Large intestine (tissue), 3 donors: ENCODE measurements around the gene NUP188. TPM values are rescaled to one million over a fixed set of nuclear protein-coding genes. Genes with fewer than 3 reads are reported as not detected.
A peak's percentile ranks its signal among the peaks of the same experiment; 100 is the strongest.

Experiments used
- DNase-seq, 2 donors: peaks; one replicate each; pipeline versions ENCODE4 v3.0.0 to v3.0.0-alpha.2; 2013
- H3K27ac ChIP-seq: one replicate; pipeline ENCODE4 v1.5.1; 2013; ENCODE audit warnings: low read length
- H3K27me3 ChIP-seq: 2 replicates; pipeline ENCODE4 v1.6.1; 2013; ENCODE audit warnings: low read length; ENCODE audit not compliant: control insufficient read depth, insufficient read depth
- H3K36me3 ChIP-seq: 2 replicates; pipeline ENCODE4 v1.6.1; 2013; ENCODE audit warnings: low read length; ENCODE audit not compliant: control insufficient read depth, insufficient read depth
- H3K4me1 ChIP-seq: one replicate; pipeline ENCODE4 v1.6.1; 2013; ENCODE audit warnings: low read length; ENCODE audit not compliant: control insufficient read depth, insufficient read depth
- H3K4me3 ChIP-seq: one replicate; pipeline ENCODE4 v1.5.1; 2013; ENCODE audit warnings: low read length
- H3K9me3 ChIP-seq: one replicate; pipeline ENCODE4 v1.6.1; 2013; ENCODE audit warnings: mild to moderate bottlenecking, low read depth, low read length, moderate library complexity; ENCODE audit not compliant: control insufficient read depth
- WGBS: methylation state at CpG from one replicate; pipeline ENCODE4 v1.1.5; 2013; ENCODE audit warnings: low lambda C conversion rate; ENCODE audit not compliant: insufficient coverage; 5-methylcytosine and 5-hydroxymethylcytosine counted together
- polyA plus RNA-seq: library from polyadenylated mRNA; unstranded; fragments of 120-200 nt; gene quantifications from one replicate; pipeline ENCODE4 v1.2.1, GENCODE V29; 2013

The NUP188 gene
- polyA plus RNA-seq, 1 donor = 35.3 TPM

GRCh38 chr9:128903079-128903461, 44.4 kb upstream of the NUP188 start:
- peak overlapping the region; percentile 41 for H3K27ac ChIP-seq
- no CpG with 5 or more reads among the region's 2 CpGs for WGBS
- no peak overlapping the region for H3K4me3 ChIP-seq
- H3K9me3 ChIP-seq = no peaks in the 10 kb centered on the region
- H3K27me3 ChIP-seq = no peaks in the 10 kb centered on the region
- peaks cover 29% of the 10 kb centered on the region for H3K36me3 ChIP-seq
- H3K4me1 ChIP-seq = peaks cover 10% of the 10 kb centered on the region
- DNase-seq = no peak

- DNase-seq = no peak
- peaks cover 10% of the 10 kb centered on the region for H3K4me1 ChIP-seq
- no peak overlapping the region for H3K27ac ChIP-seq
- no peaks in the 10 kb centered on the region for H3K27me3 ChIP-seq
- no peaks in the 10 kb centered on the region for H3K9me3 ChIP-seq
- WGBS = no CpG with 5 or more reads among the region's 10 CpGs
- H3K4me3 ChIP-seq = no peak overlapping the region
- peaks cover 31% of the 10 kb centered on the region for H3K36me3 ChIP-seq
These were observed 43.5 kb upstream of the NUP188 start for GRCh38 chr9:128903871-128904620.

GRCh38 chr9:128905964-128906363, 41.5 kb upstream of the NUP188 start:
- Histone ChIP-seq H3K36me3 (peaks cover 43% of the 10 kb centered on the region), H3K9me3 (no peaks in the 10 kb centered on the region), H3K4me3 (no peak overlapping the region), H3K27ac (no peak overlapping the region), H3K4me1 (peaks cover 10% of the 10 kb centered on the region), H3K27me3 (no peaks in the 10 kb centered on the region)
- no peak for DNase-seq
- WGBS = no CpG with 5 or more reads among the region's 7 CpGs

GRCh38 chr9:128906741-128907140, 40.8 kb upstream of the NUP188 start:
- no peak for DNase-seq
- Histone ChIP-seq H3K4me3 (no peak overlapping the region), H3K4me1 (peaks cover 9% of the 10 kb centered on the region), H3K27me3 (no peaks in the 10 kb centered on the region), H3K9me3 (no peaks in the 10 kb centered on the region), H3K27ac (no peak overlapping the region), H3K36me3 (peaks cover 47% of the 10 kb centered on the region)
- no CpG with 5 or more reads among the region's 2 CpGs for WGBS

GRCh38 chr9:128908372-128908771, 39.1 kb upstream of the NUP188 start:
- no peak overlapping the region for H3K27ac ChIP-seq
- peaks cover 2% of the 10 kb centered on the region for H3K4me1 ChIP-seq
- no CpG with 5 or more reads among the region's 24 CpGs for WGBS
- H3K36me3 ChIP-seq = peaks cover 50% of the 10 kb centered on the region
- no peaks in the 10 kb centered on the region for H3K9me3 ChIP-seq
- H3K4me3 ChIP-seq = no peak overlapping the region
- no peaks in the 10 kb centered on the region for H3K27me3 ChIP-seq
- DNase-seq = no peak

GRCh38 chr9:128909859-128910258, 37.6 kb upstream of the NUP188 start:
- H3K4me1 ChIP-seq = peaks cover 2% of the 10 kb centered on the region
- no peak overlapping the region for H3K4me3 ChIP-seq
- no peak overlapping the region for H3K27ac ChIP-seq
- no peaks in the 10 kb centered on the region for H3K9me3 ChIP-seq
- DNase-seq = no peak
- H3K36me3 ChIP-seq = peaks cover 57% of the 10 kb centered on the region
- no peaks in the 10 kb centered on the region for H3K27me3 ChIP-seq
- no CpG with 5 or more reads among the region's 4 CpGs for WGBS

GRCh38 chr9:128910906-128911305, 36.6 kb upstream of the NUP188 start:
- no peaks in the 10 kb centered on the region for H3K9me3 ChIP-seq
- H3K4me1 ChIP-seq = peaks cover 2% of the 10 kb centered on the region
- WGBS = no CpG with 5 or more reads among the region's 6 CpGs
- H3K27me3 ChIP-seq = no peaks in the 10 kb centered on the region
- H3K4me3 ChIP-seq = no peak overlapping the region
- H3K27ac ChIP-seq = no peak overlapping the region
- peaks cover 63% of the 10 kb centered on the region for H3K36me3 ChIP-seq
- no peak for DNase-seq

GRCh38 chr9:128911529-128912035, 35.9 kb upstream of the NUP188 start:
- Histone ChIP-seq H3K27me3 (no peaks in the 10 kb centered on the region), H3K4me3 (no peak overlapping the region), H3K9me3 (peaks cover under 1% of the 10 kb centered on the region), H3K27ac (peak overlapping the region; percentile 4), H3K4me1 (peaks cover 2% of the 10 kb centered on the region), H3K36me3 (peaks cover 70% of the 10 kb centered on the region)
- WGBS = no CpG with 5 or more reads among the region's 8 CpGs
- peak in 1 of 2 donors; percentile 32 for DNase-seq

GRCh38 chr9:128912270-128912853, 35.1 kb upstream of the NUP188 start:
- peaks cover 73% of the 10 kb centered on the region for H3K36me3 ChIP-seq
- H3K4me3 ChIP-seq = no peak overlapping the region
- H3K4me1 ChIP-seq = peaks cover 2% of the 10 kb centered on the region
- 50% methylated on average over 1 of the region's 15 CpGs for WGBS
- no peak for DNase-seq
- H3K9me3 ChIP-seq = peaks cover 3% of the 10 kb centered on the region
- no peaks in the 10 kb centered on the region for H3K27me3 ChIP-seq
- peak overlapping the region; percentile 4 for H3K27ac ChIP-seq

GRCh38 chr9:128913048-128913900, 34.2 kb upstream of the NUP188 start:
- no peaks in the 10 kb centered on the region for H3K27me3 ChIP-seq
- peaks cover 68% of the 10 kb centered on the region for H3K36me3 ChIP-seq
- WGBS = no CpG with 5 or more reads among the region's 15 CpGs
- peaks cover 2% of the 10 kb centered on the region for H3K4me1 ChIP-seq
- no peak overlapping the region for H3K4me3 ChIP-seq
- H3K27ac ChIP-seq = no peak overlapping the region
- peaks cover 3% of the 10 kb centered on the region for H3K9me3 ChIP-seq
- no peak for DNase-seq
